SIG-M5 treated with dmso at 0.1 percent for 504 hours (cell line): ENCODE data around the gene B3GNT2.
"Not testable (repeated sequence)": the region's sequence is repeated elsewhere in the genome, so short reads cannot be mapped to it uniquely, and the experiment has no call there.

ENCODE experiments used
- DNase-seq: peaks from one replicate; lab custom pipeline; 2025; ENCODE audit not compliant: unreplicated experiment; lab: John Stamatoyannopoulos, UW

The B3GNT2 gene, protein sequence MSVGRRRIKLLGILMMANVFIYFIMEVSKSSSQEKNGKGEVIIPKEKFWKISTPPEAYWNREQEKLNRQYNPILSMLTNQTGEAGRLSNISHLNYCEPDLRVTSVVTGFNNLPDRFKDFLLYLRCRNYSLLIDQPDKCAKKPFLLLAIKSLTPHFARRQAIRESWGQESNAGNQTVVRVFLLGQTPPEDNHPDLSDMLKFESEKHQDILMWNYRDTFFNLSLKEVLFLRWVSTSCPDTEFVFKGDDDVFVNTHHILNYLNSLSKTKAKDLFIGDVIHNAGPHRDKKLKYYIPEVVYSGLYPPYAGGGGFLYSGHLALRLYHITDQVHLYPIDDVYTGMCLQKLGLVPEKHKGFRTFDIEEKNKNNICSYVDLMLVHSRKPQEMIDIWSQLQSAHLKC

DNA sequence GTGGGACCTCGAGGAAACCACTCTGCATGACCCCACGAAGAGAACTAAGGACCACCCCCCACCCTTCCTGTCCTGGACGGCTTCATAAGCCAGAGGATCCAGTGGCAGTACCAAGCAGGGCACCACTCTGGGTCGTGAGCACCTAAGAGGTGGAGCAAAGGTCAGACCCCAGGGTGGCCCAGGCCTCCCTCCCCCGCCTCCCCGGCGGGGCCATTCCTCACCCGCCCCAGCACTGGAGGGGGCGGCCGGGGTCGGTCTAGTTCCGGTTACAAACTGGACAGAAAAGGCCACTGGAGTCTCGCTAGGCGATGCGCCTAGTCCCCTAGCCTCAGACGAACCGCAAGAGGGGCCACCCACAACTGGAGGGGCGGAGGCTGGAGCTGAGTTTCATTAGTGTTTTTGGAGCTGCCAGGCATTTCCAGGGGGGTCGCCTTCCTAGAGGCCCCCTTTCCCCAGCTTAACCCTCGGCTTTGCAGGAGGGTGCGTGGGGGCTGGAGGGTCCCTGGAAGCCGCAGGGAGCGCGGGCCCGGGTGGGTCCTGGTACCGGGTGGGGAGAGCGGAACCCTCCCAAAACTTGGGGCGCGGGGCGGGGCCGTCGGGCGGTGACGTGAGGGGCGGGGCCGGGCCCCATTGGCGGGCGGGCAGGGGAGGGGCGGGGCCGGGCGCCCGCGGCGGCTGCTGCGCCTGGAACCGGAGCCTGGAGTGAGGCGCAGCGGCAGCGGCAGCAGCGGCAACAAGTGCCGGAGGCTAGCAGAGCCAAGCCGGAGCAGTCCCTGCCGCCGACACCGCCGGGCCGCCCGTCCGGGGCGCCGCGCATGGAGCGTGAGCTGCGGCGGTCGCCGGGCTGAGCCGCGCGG is at the start of gene B3GNT2:
Gene B3GNT2, plus strand, starts transcription at position 695 of the 857 bp plus-strand sequence. CDS start 26,106 bp downstream, outside the sequence.
- peak; percentile 82 for DNase-seq

DNA sequence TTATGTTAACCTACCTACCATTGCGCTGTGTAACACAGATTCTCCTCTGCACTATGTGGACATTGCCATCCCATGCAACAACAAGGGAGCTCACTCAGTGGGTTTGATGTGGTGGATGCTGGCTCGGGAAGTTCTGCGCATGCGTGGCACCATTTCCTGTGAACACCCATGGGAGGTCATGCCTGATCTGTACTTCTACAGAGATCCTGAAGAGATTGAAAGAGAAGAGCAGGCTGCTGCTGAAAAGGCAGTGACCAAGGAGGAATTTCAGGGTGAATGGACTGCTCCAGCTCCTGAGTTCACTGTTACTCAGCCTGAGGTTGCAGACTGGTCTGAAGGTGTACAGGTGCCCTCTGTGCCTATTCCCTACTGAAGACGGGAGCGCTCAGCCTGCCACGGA is 49.1 kb upstream of the B3GNT2 start:
- not testable (repeated sequence) for DNase-seq

DNA sequence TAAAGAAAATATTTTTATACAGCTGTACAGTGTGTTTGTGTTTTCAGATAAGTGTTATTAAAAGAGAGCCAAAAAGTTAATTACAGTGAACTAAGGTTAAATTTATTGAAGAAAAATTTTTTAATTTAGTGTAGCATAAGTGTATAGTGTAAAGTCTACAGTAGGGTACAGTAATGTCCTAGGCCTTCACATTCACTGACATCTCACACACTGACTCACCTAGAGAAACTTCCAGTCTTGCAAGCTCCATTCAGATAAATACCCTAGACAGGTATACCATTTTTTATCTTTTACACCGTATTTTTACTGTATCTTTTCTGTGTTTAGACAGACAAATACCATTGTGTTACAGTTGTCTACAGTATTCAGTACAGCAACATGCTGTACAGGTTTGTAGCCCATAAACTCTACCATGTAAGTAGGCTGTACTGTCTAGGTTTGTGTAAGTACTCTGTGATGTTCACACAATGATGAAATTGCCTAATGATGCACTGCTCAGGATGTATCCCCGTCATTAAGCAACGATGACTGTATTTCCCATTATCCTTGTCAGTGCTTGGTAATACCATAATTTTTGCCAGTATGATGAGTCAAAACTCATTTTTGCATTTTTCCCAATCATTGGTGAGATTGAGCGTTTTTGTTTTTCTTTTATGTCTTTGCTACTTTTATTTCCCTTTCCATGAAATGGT is 48.2 kb upstream of the B3GNT2 start:
- peak; percentile 18 for DNase-seq

DNA sequence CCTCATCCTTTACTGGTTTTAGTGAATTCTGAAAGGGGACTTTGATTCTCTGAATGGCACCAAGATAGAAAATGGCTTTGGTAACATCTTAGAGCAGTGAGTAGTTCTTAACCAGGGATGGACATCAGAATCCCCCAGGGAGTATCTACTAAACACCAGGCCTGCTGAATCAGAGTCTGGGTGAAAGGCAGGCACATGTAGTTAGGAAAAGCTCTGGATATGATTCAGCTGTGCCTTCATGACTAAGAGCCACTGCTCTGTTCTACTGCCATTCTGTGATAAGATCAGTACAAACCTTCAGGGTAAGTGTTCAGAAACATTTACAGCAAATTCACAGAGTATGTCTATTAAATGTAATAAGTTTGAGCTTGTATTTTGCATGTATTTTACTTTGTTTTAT is 46.2 kb upstream of the B3GNT2 start:
- DNase-seq = no peak

DNA sequence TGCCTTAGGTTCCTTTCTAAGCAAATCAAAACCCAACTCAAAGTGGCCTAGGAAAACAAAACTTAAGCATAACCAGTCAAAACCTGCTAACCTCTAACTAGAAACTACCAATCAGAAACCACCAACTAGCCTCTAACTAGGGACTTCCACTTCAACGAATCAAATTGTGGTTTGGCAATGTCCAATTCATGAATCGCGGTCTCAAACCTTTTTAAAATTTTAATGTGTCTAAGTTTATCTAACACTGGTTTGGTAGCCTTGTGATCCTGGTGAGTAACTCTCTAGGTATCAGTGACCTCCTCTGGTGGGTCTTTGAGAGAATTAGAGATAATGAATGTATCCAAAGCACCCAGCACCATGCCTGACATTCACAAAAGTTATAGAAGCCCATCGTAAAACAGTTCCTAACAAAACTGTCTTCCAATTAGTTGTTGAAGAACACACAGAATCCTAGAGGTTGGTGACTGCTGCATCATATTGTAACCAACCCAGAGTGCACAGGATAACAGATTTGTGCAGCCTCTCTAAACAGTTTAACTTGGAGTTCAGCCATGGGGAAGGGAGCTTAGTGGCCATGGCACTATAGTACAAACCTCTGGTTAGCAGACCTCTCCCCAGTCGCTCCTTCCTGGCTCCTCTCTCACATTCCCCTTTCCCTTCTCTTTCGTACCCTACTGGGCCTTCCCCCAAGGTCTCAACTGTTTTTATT is 45.2 kb upstream of the B3GNT2 start:
- DNase-seq = no peak

DNA sequence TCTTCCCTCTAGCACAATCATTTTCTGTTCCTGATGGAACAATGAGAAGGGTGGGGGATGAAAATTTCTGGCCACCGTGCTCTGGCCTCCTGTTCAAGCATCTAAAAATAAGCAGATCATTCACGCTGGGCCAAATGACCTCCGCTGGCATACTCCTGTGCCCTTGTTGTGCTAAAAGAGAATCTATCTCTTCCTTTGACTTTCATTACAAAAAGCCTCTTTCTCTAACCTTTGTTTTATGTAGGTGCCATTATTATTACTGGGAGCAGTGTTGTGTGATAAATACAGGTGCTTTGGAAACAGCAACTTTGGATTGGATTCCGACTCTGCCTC is 44.6 kb upstream of the B3GNT2 start:
- no peak for DNase-seq

DNA sequence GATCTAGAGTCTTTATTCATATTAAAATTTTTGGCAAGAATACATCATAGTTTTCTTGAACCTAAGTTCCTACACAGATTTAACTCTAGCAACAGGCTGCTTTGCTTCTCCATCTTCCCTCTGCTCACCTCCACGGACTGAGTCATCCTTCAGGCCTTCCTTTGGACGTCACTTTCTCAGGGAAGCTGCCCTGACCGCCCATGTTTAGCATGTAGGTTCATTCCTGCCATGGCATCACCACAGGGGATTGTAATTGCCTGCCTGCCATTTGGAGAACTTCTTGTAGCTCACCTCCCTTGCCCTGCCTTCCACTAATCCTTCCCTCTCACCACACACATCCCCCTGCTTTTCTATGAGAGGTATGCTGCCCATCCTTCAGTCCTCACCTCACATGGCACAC is 43.9 kb upstream of the B3GNT2 start:
- DNase-seq = no peak

DNA sequence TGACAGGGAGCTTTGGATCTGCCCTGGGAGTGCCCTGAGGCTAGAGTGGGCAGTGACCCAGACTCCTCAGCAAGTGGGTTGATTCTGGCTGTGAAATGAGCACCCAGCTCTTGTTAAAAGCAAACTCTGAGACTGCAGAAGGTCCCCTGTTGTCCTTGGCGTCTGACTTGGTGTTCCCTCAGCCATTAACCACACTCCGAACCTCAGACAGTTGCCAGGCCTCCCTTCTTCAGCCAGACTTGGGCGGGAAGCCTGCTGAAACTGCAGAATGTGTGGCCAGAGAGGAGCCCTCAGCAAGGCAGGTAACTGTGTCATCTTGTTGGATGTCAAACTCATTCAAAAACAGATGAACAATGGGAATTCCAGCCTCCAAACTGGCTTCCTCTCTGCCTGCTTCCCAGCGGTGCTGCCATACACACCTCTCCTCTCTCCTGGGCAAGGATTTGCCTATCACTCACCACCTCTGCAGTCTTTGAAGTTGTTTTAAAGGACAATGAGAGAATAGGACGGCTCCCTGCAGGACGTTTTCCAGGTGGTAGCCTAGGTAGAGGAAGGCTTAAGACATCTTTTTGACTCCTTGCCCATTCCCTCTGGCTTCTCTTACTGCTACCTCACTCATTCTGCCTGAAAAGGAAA is 38.9 kb upstream of the B3GNT2 start:
- no peak for DNase-seq

DNA sequence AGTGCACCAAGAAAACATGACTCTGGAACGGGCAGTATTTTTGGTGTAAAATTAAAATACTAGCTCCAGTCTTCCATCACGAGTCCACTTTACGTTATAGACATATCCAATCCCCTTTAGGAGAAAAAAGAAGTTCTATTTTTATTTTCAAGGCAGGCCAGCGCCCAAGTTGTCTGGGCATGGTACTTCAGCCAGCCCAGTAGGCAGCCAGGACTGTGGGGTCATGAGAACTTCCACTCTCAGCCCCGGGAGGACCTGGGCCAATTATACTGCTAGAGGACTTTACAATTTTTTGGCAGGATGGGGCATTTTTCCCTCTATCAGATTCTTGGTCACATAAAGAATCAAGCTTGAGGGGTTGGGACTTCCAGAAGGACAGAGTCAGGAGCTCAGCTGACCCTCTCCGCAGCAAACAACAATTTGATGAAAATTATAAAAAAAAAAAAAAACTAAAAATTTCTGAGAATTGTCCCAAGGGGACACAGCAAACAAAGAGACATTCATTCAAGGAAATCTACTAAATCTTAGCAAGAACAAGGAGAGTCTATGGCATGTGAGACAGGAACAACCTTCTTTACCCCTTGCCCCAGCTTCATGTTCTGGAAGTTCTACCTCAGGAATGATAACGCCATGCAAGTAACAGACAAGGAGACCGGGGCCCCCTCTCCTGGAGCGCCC is 37.3 kb upstream of the B3GNT2 start:
- DNase-seq = no peak

DNA sequence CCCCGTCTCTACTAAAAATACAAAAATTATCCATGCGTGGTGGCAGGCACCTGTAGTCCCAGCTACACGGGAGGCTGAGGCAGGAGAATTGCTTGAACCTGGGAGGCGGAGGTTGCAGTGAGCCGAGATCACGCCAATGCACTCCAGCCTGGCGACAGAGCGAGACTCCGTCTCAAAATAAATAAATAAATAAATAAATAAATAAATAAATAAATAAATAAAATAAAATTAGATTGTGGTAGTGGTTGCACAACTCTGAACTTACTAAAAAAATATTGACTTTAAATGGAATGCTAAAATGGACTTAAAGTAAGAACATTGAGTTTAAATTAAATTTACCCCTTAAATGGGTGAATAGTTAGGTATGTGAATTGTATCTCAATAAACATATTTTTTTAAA is 35.2 kb upstream of the B3GNT2 start:
- DNase-seq = not testable (repeated sequence)

DNA sequence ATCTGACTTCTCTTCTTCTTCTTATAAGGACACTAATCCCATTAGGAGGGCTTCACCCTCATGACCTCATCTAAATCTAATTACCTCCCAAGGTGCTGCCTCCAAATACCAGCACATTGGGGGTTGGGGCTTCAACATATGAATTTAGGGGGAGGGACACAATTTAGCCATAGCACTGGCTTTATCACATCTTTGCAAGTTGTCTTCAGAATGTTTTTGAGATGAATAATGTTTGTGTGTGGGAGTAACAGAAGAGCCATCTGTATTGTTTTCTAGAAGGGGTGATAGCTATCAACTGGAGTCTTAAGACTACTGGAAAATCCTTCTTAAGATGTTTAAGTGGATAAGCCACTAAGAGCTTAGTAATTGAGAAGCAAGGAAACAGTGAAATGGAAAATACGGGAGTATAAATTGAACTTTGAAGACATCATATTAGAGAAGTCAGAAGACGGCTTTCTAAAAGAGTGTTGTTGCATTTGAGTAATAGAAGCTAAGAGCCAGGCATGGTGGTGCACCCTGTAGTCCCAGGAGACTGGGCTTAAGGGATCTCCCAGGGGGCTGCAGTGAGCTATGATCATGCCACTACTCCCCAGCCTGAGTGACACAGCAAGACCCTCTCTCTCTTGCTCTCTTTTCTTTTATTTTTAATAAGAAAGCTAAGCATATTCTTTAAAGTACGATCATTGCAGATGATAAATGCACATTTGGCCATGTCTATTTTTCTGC is 32.6 kb upstream of the B3GNT2 start:
- no peak for DNase-seq

DNA sequence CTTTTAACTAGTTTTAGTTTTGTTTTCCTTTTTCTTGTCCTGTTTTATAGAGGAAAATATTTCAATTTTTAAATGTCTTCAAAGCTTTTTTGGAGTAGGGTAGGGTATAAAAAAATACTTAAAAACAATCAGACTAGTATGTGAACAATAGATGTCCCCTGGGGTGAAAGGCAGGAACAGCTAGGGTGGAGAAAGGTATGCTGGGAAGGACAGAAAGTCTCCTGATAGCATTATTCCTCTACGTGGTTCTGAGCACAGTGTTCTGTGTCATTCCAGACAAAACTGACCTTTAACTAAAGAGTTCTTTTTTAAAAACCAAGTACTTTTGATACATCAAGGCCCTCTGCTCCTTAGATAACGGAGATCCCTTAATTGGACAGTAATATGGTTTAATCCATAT is 32.1 kb upstream of the B3GNT2 start:
- no peak for DNase-seq

DNA sequence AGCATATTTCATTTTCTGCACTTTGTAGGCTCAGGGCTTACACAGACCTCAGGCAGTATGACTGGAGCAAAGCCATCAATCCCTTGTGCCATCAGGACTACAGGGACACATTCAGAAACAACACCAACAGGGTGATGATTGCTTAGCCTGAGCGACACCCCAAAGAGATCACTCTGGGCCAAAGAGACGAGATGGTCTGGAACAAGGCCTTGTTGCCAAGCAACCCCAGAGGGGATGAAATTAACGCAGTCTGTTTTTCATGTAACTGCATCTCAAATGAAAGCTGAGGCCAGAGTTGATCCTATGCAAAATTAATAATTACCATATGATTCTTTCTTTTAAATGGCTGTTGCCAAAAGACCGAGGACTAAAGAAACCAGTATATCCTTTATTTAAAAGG is 20.2 kb upstream of the B3GNT2 start:
- no peak for DNase-seq

DNA sequence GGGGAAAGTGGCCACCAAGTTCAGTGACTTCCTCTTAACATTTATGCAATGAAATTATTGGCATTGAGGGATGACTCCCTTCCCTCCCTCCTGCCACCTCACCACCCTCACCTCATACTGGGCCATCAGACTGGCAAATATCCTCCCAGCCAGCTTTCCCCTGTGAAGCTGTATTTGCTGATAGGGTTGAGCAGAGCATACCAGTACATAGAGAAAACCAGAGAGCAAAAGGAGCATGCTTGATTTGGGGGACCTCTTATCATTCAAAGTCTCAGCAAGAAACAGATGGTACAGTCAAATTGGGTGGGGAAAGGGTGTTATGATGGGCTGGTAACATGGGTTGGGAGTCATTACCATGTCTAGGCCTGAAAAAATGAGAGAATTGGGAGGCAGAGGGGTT is 19.1 kb upstream of the B3GNT2 start:
- no peak for DNase-seq

DNA sequence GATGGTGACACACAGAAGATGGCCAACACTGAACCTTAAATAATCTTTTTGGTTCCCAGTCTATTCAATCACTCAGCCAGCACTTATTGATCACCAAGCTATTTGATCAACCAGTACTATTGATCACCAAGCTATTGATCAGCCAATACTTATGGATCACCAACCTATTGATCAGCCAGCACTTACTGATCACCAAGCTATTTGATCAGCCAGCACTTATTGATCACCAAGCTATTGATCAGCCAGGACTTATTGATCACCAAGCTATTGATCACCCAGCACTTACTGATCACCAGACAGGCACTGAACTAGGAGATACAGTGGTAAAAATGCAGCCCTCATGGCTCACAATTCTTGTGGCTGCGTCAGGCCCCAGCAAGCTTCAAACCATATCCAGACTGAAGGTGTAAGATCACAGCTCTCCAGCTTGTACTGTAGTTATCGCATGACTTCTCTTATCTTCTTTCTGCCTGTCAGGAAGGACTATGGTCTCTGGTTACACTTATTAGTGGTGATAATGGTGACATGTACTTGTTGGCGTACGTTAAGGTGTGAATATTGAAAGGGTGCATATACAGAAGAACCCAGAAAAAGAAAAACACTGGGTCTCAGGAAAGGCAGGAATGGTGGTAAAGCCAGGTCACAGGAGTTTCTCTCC is 18.4 kb upstream of the B3GNT2 start:
- no peak for DNase-seq

DNA sequence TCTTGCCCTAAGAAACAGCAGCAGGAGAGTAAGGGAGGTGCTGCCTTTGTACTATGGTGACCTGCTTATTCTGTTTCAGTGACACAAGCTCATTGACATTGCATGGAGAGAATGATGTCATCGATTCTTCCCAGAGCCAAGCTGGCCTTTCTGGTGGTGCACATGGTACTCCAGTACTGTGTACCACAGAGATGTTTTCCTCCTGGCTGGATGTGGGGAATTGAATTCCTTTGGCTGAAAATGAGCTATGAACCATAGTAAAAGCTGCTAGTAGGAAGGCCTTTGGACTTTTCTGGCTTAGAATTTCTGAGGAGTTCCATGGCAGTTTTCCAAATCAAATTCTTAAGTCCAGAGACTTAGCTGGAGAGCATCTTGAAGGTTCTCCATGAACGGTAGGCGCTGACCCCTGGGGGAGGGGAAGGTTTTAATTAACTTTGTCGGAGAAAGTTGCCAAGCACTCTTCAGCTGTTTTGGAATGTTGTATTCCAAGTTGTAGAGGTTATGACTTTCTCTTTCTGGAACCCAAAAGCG is 17.1 kb upstream of the B3GNT2 start:
- no peak for DNase-seq

DNA sequence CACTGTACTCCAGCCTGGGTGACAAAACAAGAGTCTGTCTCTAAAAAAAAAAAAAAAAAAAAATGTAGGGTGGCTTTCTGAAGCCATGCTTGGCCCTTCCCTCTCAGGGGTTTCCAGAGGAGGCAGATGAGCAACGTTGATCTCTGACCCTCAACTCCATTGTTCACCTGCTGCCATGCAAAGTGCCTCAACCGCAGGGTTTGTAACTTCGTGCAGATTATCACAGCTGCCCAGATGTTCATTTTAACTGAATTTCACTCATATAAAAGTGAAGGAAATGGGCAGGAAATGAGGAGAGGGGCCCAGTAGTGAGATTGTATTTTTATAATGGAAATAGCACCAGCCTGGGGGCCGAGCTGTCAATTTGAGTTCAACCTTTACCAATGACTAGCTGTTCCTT is 14.9 kb upstream of the B3GNT2 start:
- no peak for DNase-seq

DNA sequence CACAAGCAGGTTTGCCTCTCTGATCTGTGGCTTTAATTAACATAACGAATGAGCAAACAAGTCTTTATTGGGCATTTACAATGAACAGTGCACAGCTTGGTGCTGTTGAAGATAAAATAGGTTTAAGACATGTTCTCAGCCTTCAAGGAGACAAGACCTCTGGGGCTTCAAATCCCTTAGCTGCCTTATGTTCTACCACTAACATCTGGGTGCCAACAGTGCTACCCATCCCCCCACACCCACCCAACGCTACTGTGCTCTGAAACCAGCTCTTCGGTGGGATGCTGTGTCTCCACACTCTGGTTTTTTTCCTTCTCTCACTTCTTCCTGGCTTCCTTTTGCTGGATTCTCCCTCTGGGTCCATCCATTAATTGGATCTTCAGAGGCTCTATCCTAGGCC is 14.1 kb upstream of the B3GNT2 start:
- no peak for DNase-seq
